ENCODE results near the gene TRIM50. TPM values are rescaled to one million over a fixed set of nuclear protein-coding genes. Genes with fewer than 3 reads are reported as not detected.
"Not testable (repeated sequence)": the region's sequence is repeated elsewhere in the genome, so short reads cannot be mapped to it uniquely, and the experiment has no call there.

Gene TRIM50
- total RNA-seq, 3 donors from 2014 or later (not counting 1 experiment from before 2014, with no cell fraction given), result not detected

DNA sequence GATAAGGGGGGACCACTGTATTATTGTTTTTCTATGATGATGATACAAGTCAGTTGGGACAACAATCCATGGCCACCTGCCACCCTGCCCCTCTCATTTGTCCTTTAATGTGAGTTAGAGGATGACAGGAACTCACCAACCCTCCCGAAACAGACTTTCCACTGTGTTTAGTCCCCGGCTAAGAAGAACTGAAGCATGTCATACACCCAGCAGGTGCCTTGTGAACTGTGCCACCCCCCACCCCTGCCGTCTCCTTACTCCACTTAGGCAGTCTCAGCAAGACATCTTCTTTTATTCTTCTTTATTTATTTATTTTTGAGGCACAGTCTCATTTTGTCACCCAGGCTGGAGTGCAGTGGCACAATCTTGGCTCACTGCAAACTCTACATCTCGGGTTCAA is 60.1 kb downstream of the TRIM50 start:
- H3K9me3 Mint-ChIP-seq; ATAC-seq; H3K36me3 ChIP-seq (ENCODE audit: control insufficient read depth, insufficient read depth, low read length); H3K27me3 ChIP-seq (ENCODE audit: control insufficient read depth, insufficient read depth, low read length); H3K4me3 ChIP-seq (ENCODE audit: low read length); H3K4me3 Mint-ChIP-seq; H3K27ac ChIP-seq (ENCODE audit: low read length); H3K4me1 Mint-ChIP-seq; H3K27me3 Mint-ChIP-seq (ENCODE audit: low read depth in 2 of 2); DNase-seq; intact Hi-C loops (cut with micrococcal nuclease); H3K27ac Mint-ChIP-seq; H3K36me3 Mint-ChIP-seq; H3K9me3 ChIP-seq (ENCODE audit: control insufficient read depth, insufficient read depth, low read length); H3K4me1 ChIP-seq (ENCODE audit: control insufficient read depth, insufficient read depth, low read length): not testable (repeated sequence)
- WGBS (ENCODE audit: insufficient coverage), result 89% methylated on average over 1 of the region's 4 CpGs

DNA sequence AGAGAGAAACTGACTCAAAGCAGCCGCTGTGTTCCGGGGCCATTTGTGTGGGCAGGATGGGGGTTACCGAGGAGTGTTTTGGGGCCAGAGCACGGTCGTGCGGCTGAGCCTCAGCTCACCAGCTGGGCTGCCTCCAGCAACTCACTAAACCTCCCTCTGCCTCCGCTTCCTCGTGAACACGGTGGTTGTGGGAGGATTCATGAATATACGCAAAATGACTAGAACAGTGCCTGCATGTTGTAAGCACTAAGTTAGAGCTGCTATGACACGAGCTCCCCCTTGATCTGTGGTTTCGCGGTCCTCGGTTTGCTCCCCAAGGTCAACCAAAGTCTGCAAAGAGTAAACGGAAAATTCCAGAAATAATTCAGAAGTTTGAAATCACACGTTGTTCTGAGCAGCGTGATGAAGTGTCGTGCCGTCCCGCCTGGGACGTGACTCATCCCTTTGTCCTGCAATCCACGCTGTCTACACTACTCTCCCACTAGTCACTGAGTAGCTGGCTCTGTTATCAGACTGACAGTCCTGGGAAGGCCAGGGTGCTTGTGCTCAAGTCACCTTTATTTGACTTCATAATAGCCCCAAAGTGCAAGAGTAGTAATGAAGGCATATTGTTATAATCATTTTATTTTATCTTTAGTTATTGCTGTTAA is 61.0 kb downstream of the TRIM50 start:
- H3K4me3 Mint-ChIP-seq; H3K4me1 Mint-ChIP-seq; H3K4me3 ChIP-seq (ENCODE audit: low read length); intact Hi-C loops (cut with micrococcal nuclease); H3K36me3 Mint-ChIP-seq; H3K36me3 ChIP-seq (ENCODE audit: control insufficient read depth, insufficient read depth, low read length); ATAC-seq; DNase-seq; H3K4me1 ChIP-seq (ENCODE audit: control insufficient read depth, insufficient read depth, low read length); H3K9me3 Mint-ChIP-seq; H3K27ac ChIP-seq (ENCODE audit: low read length); H3K27me3 Mint-ChIP-seq (ENCODE audit: low read depth in 2 of 2); H3K27ac Mint-ChIP-seq; H3K9me3 ChIP-seq (ENCODE audit: control insufficient read depth, insufficient read depth, low read length); H3K27me3 ChIP-seq (ENCODE audit: control insufficient read depth, insufficient read depth, low read length): not testable (repeated sequence)
- WGBS (ENCODE audit: insufficient coverage), result no CpG with 5 or more reads among the region's 22 CpGs

Other genes starting within 250 kb of the TRIM50 start
- not detected for gene SPDYE9, start 242.0 kb downstream of the TRIM50 start, total RNA-seq
- gene NSUN5, start 19.3 kb downstream of the TRIM50 start, total RNA-seq, result 10 to 100 TPM; 35.9 to 39.3 (median 37.4) TPM
- not detected for gene FKBP6, start 79 bp upstream of the TRIM50 start, total RNA-seq
- under 1 TPM in 2 of 3 donors, not detected in 1; 0.15 to 0.25 TPM for gene FZD9, start 105.7 kb upstream of the TRIM50 start, total RNA-seq
- 10 to 100 TPM; 50.1 to 61.9 (median 59.9) TPM for gene BAZ1B, start 194.2 kb upstream of the TRIM50 start, total RNA-seq
- 100 to 1,000 TPM; 109 to 131 (median 120) TPM for gene BCL7B, start 229.6 kb upstream of the TRIM50 start, total RNA-seq

All from natural killer cell (primary cell).